Right lung (tissue), 5 donors: Measurements from ENCODE around the gene LRRFIP2. TPM values are rescaled to one million over a fixed set of nuclear protein-coding genes. Genes with fewer than 3 reads are reported as not detected.
"Not testable (repeated sequence)": the region's sequence is repeated elsewhere in the genome, so short reads cannot be mapped to it uniquely, and the experiment has no call there.

ENCODE experiments used
- DNase-seq, 2 donors: peaks; one replicate each; pipeline ENCODE4 v3.0.0-alpha.2; 2013
- polyA plus RNA-seq, 5 donors: library from polyadenylated mRNA; unstranded; fragments of 120-200 nt; gene quantifications; one replicate each; pipeline versions ENCODE4 v1.2.1 to v1.2.3, GENCODE V29; 2013; ENCODE audit warnings: inconsistent platforms in 1 of 5, low replicate concordance in 1 of 5; ENCODE audit not compliant: insufficient read length in 5 of 5, insufficient read depth in 1 of 5

Gene LRRFIP2
- polyA plus RNA-seq, 5 donors, result 61.4 to 72.4 (median 65.1) TPM

GRCh38 chr3:37145611-37146010 lies 28.8 kb downstream of the LRRFIP2 start:
- peak; percentile 42 for DNase-seq

- DNase-seq, result peak; percentile 27 to 46
Measured at GRCh38 chr3:37144806-37145205, 29.6 kb downstream of the LRRFIP2 start.

- DNase-seq, result no peak
Measured at GRCh38 chr3:37143821-37144220, 30.6 kb downstream of the LRRFIP2 start.

- no peak for DNase-seq
Measured at GRCh38 chr3:37141676-37142075, 32.7 kb downstream of the LRRFIP2 start.

GRCh38 chr3:37140899-37141541 lies 33.4 kb downstream of the LRRFIP2 start:
- DNase-seq, result no peak

GRCh38 chr3:37139567-37140052 lies 34.8 kb downstream of the LRRFIP2 start:
- no peak for DNase-seq

GRCh38 chr3:37138816-37139215 lies 35.6 kb downstream of the LRRFIP2 start:
- no peak for DNase-seq

GRCh38 chr3:37137516-37137915 lies 36.9 kb downstream of the LRRFIP2 start:
- no peak for DNase-seq

GRCh38 chr3:37136067-37136466 lies 38.3 kb downstream of the LRRFIP2 start:
- DNase-seq, result no peak

- no peak for DNase-seq
Measured at GRCh38 chr3:37135561-37135960, 38.8 kb downstream of the LRRFIP2 start.

GRCh38 chr3:37132334-37132733 lies 42.0 kb downstream of the LRRFIP2 start:
- no peak for DNase-seq

GRCh38 chr3:37131860-37132144 lies 42.6 kb downstream of the LRRFIP2 start:
- DNase-seq, result no peak

- DNase-seq, result no peak
Measured at GRCh38 chr3:37130984-37131859, 43.2 kb downstream of the LRRFIP2 start.

- DNase-seq, result no peak
Measured at GRCh38 chr3:37130448-37130847, 43.9 kb downstream of the LRRFIP2 start.

GRCh38 chr3:37129871-37130270 lies 44.5 kb downstream of the LRRFIP2 start:
- DNase-seq, result no peak

- no peak for DNase-seq
Measured at GRCh38 chr3:37127340-37127739, 47.0 kb downstream of the LRRFIP2 start.

GRCh38 chr3:37126856-37127255 lies 47.5 kb downstream of the LRRFIP2 start:
- DNase-seq, result no peak

GRCh38 chr3:37125195-37126073 lies 48.9 kb downstream of the LRRFIP2 start:
- no peak for DNase-seq

GRCh38 chr3:37124435-37124834 lies 49.9 kb downstream of the LRRFIP2 start:
- no peak for DNase-seq

- DNase-seq, result no peak
Measured at GRCh38 chr3:37123292-37123691, 51.1 kb downstream of the LRRFIP2 start.

- not testable (repeated sequence) for DNase-seq
Measured at GRCh38 chr3:37122069-37122468, 52.3 kb downstream of the LRRFIP2 start.

- no peak for DNase-seq
Measured at GRCh38 chr3:37118163-37118562, 56.2 kb downstream of the LRRFIP2 start.
